BE2C (cell line): ENCODE data around the gene MPC2.

Experiments used
- DNase-seq: peaks from one replicate; pipeline ENCODE4 v3.0.0-alpha.2; 2020
- H3K27me3 ChIP-seq: fragments of 250-450 bp; sonication (Bioruptor Pico); 2 replicates; pipeline ENCODE4 v1.5.1; 2020; ENCODE audit warnings: mild to moderate bottlenecking
- H3K36me3 ChIP-seq: fragments of 250-450 bp; sonication (Bioruptor Pico); 2 replicates; pipeline ENCODE4 v1.5.1; 2020; ENCODE audit warnings: mild to moderate bottlenecking
- H3K4me1 ChIP-seq: fragments of 250-450 bp; sonication (Bioruptor Pico); 2 replicates; pipeline ENCODE4 v1.5.1; 2020
- H3K4me3 ChIP-seq: 2 replicates; pipeline ENCODE4 v1.5.1; 2011; ENCODE audit warnings: low read depth, low read length
- H3K9me3 ChIP-seq: fragments of 250-450 bp; sonication (Bioruptor Pico); 2 replicates; pipeline ENCODE4 v1.5.1; 2020
- CTCF ChIP-seq: IDR thresholded peaks from 2 replicates; pipeline ENCODE4 v1.5.1; 2012; ENCODE audit warnings: mild to moderate bottlenecking, low read depth, low read length

MPC2 gene

GRCh38 chr1:167924102-167924501 is 12.8 kb downstream of the MPC2 start:
- no peaks in the 10 kb centered on the region; the same call in 1 of the 2 replicates for H3K36me3 ChIP-seq
- no peak overlapping the region for H3K4me3 ChIP-seq
- no peaks in the 10 kb centered on the region for H3K27me3 ChIP-seq
- TF ChIP-seq CTCF: no peak
- no peak for DNase-seq
- H3K4me1 ChIP-seq: peaks cover 4% of the 10 kb centered on the region; the same call in 1 of the 2 replicates
- no peaks in the 10 kb centered on the region for H3K9me3 ChIP-seq

- Histone ChIP-seq H3K36me3 (no peaks in the 10 kb centered on the region; the same call in 1 of the 2 replicates), H3K9me3 (no peaks in the 10 kb centered on the region), H3K4me1 (peaks cover 4% of the 10 kb centered on the region; the same call in 1 of the 2 replicates), H3K27me3 (no peaks in the 10 kb centered on the region), H3K4me3 (no peak overlapping the region)
- no peak for TF ChIP-seq CTCF
- DNase-seq: no peak
Measured at GRCh38 chr1:167923324-167924056, 13.4 kb downstream of the MPC2 start.

GRCh38 chr1:167922611-167923074 is 14.2 kb downstream of the MPC2 start:
- no peak overlapping the region for H3K4me3 ChIP-seq
- no peaks in the 10 kb centered on the region for H3K9me3 ChIP-seq
- no peak for TF ChIP-seq CTCF
- H3K36me3 ChIP-seq: no peaks in the 10 kb centered on the region; the same call in 1 of the 2 replicates
- H3K27me3 ChIP-seq: no peaks in the 10 kb centered on the region
- H3K4me1 ChIP-seq: peaks cover 4% of the 10 kb centered on the region; the same call in 1 of the 2 replicates
- no peak for DNase-seq

GRCh38 chr1:167922023-167922422 is 14.8 kb downstream of the MPC2 start:
- H3K9me3 ChIP-seq: no peaks in the 10 kb centered on the region
- no peak for DNase-seq
- no peak overlapping the region for H3K4me3 ChIP-seq
- no peaks in the 10 kb centered on the region; the same call in none of the 2 replicates for H3K36me3 ChIP-seq
- H3K27me3 ChIP-seq: no peaks in the 10 kb centered on the region
- peaks cover 2% of the 10 kb centered on the region; the same call in 1 of the 2 replicates for H3K4me1 ChIP-seq
- TF ChIP-seq CTCF: no peak

GRCh38 chr1:167916766-167917511 is 19.9 kb downstream of the MPC2 start:
- H3K27me3 ChIP-seq: no peaks in the 10 kb centered on the region
- H3K4me1 ChIP-seq: peaks cover 3% of the 10 kb centered on the region; the same call in 1 of the 2 replicates
- H3K4me3 ChIP-seq: no peak overlapping the region
- DNase-seq: no peak
- no peaks in the 10 kb centered on the region for H3K9me3 ChIP-seq
- no peaks in the 10 kb centered on the region; the same call in none of the 2 replicates for H3K36me3 ChIP-seq
- no peak for TF ChIP-seq CTCF
